Loucy (cell line): ENCODE data around the gene SCIMP.

Experiments
- CTCF ChIP-seq: fragments of 200-600 bp; sonication (generic); conservative IDR thresholded peaks from 2 replicates; pipeline ENCODE4 v1.5.1; 2014; ENCODE audit warnings: mild to moderate bottlenecking, antibody characterized with exemption, low read length
- EZH2phosphoT487 ChIP-seq: fragments of 200-600 bp; IDR thresholded peaks from 2 replicates; pipeline ENCODE4 v1.6.1; 2018; ENCODE audit warnings: antibody characterized with exemption, mild to moderate bottlenecking, moderate library complexity, borderline replicate concordance

GRCh38 chr17:5209396-5209795, 25.3 kb downstream of the SCIMP start:
- TF ChIP-seq CTCF, result no peak
- TF ChIP-seq EZH2phosphoT487, result no peak
